ENCODE data around the gene SH3D21. TPM values are rescaled to one million over a fixed set of nuclear protein-coding genes. Genes with fewer than 3 reads are reported as not detected.

SH3D21 gene
- total and polyA plus RNA-seq, 2 of the 8 experiments (the other 6 are each of a cell fraction or from before 2014, with no cell fraction given): 3.4 to 8.6 TPM

DNA sequence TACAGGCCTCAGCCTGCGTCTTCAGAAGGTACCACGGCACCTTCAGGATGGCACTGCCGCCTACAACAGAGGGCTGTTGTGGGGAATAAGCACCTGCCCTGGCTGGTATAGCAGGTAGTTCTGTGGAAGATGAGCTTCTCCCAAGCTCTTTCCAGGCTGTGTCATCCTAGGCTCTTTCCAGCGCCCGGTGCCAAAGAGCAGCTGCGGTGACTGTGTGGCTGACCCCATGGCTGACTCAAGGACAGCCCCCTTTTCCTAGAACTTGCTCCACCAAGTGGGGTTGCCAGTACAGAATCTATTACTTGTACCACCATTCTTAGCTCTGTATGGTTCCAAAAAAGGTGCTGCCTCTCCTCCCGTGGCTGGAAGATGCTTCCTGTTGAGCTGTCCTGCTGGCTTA, 39.2 kb downstream of the SH3D21 start:
- Histone ChIP-seq H2BK5ac (ENCODE audit: low read depth, low read length) (no peak overlapping the region), H3K18ac (ENCODE audit: extremely low read depth, low read length) (no peak overlapping the region), H3K23ac (ENCODE audit: insufficient read length) (no peak overlapping the region), H2AK5ac (ENCODE audit: low read depth, low read length) (no peak overlapping the region), H3K56ac (replicated peaks; ENCODE audit: insufficient read length, low read depth, low read length) (no peak overlapping the region), H3K9me3 (ENCODE audit: insufficient read depth in 2 of 2, low read depth in 1 of 2, low read length in 1 of 2) (no peaks in the 10 kb centered on the region), H3K4me2 (ENCODE audit: insufficient read depth in 1 of 2, low read depth in 2 of 2, low read length in 2 of 2) (no peak overlapping the region), H3K23me2 (ENCODE audit: low read depth, low read length) (no peaks in the 10 kb centered on the region), H3K27ac (ENCODE audit: low read depth, low read length) (no peak overlapping the region), H4K91ac (replicated peaks; ENCODE audit: insufficient read length, low read length) (no peak overlapping the region), H2BK15ac (ENCODE audit: low read length) (no peak overlapping the region), H3K79me2 (ENCODE audit: control insufficient read depth in 1 of 2, insufficient read depth in 2 of 2, low read length in 2 of 2) (no peaks in the 10 kb centered on the region), H3K4me3 (ENCODE audit: extremely low read depth in 1 of 4, insufficient read depth in 2 of 4, low read depth in 3 of 4, low read length in 4 of 4) (no peak overlapping the region), H4K20me1 (replicated peaks in 1 of 2; ENCODE audit: control insufficient read depth in 1 of 2, insufficient read depth in 2 of 2, low read length in 2 of 2) (peaks cover 2 to 3% of the 10 kb centered on the region in 2 experiments), H3K27me3 (replicated peaks in 1 of 4; ENCODE audit: control insufficient read depth in 3 of 4, extremely low read depth in 1 of 4, insufficient read depth in 3 of 4, low read length in 3 of 4) (no peaks in the 10 kb centered on the region), H3K14ac (ENCODE audit: insufficient read length) (no peak overlapping the region), H3K79me1 (ENCODE audit: low read depth, low read length) (no peaks in the 10 kb centered on the region), H2BK20ac (ENCODE audit: low read length) (no peak overlapping the region), H2BK120ac (replicated peaks; ENCODE audit: low read depth, low read length) (no peak overlapping the region), H3K36me3 (ENCODE audit: control insufficient read depth in 2 of 4, insufficient read depth in 4 of 4, low read length in 3 of 4) (peaks cover 4 to 25% (median 8%) of the 10 kb centered on the region in 4 experiments; a peak in 5 of 8 replicates), H3K4me1 (replicated peaks in 1 of 4; ENCODE audit: control insufficient read depth in 3 of 4, insufficient read depth in 4 of 4, low read length in 3 of 4) (no peaks in the 10 kb centered on the region), H3K4ac (replicated peaks; ENCODE audit: insufficient read length, low read depth, low read length) (no peak overlapping the region), H2AFZ (ENCODE audit: low read length) (no peak overlapping the region), H4K8ac (ENCODE audit: extremely low read depth, insufficient read depth, low read length) (no peak overlapping the region), H4K5ac (ENCODE audit: insufficient read length, low read depth, low read length) (no peak overlapping the region), H2BK12ac (ENCODE audit: low read depth, low read length) (no peak overlapping the region), H3K9ac (replicated peaks in 1 of 4; ENCODE audit: extremely low read depth in 1 of 4, low read depth in 3 of 4, low read length in 3 of 4) (no peak overlapping the region)
- CTCF ChIA-PET (ENCODE audit: partially characterized antibody): interaction anchor here (1.1 to 10.0 kb wide), 6 partner anchors 9 to 211 kb away, joined by 3 to 150 read pairs (median 4); no protein-coding TSS in a partner anchor
- TF ChIP-seq BACH1 (IDR thresholded peaks at IDR 0.05; ENCODE audit: low read length): no peak
- TF ChIP-seq SUZ12 (IDR thresholded peaks at IDR 0.05; ENCODE audit: low read length): no peak
- TF ChIP-seq POLR2A (IDR thresholded peaks at IDR 0.05; ENCODE audit: control extremely low read depth in 1 of 2, low read depth in 2 of 2, low read length in 2 of 2): no peak
- no peak for TF ChIP-seq RNF2 (IDR thresholded peaks at IDR 0.05; ENCODE audit: borderline replicate concordance, low read depth, low read length, missing control alignments, poor library complexity, severe bottlenecking)
- TF ChIP-seq, protein P1, sequence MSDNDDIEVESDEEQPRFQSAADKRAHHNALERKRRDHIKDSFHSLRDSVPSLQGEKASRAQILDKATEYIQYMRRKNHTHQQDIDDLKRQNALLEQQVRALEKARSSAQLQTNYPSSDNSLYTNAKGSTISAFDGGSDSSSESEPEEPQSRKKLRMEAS (IDR thresholded peaks at IDR 0.05): no peak
- TF ChIP-seq TBP (IDR thresholded peaks at IDR 0.05; ENCODE audit: low read depth, low read length): no peak
- TF ChIP-seq TCF12 (IDR thresholded peaks at IDR 0.05; ENCODE audit: low read depth, low read length): no peak
- no peak for FAIRE-seq
- POLR2A ChIA-PET (ENCODE audit: partially characterized antibody): interaction anchor here (1.2 to 3.1 kb wide), 3 partner anchors 42 to 56 kb away, joined by 3 to 10 read pairs (median 4); no protein-coding TSS in a partner anchor
- WGBS, 2 experiments (ENCODE audit: extremely low coverage in 1 of 2, insufficient coverage in 1 of 2, insufficient read length in 1 of 2, insufficient replicate concordance in 2 of 2, low coverage in 1 of 2, low lambda C conversion rate in 2 of 2, missing lambda C conversion rate in 1 of 2): 94% methylated on average over 7 of the region's 7 CpGs; no CpG with 5 or more reads in 1 of the 2 experiments
- no peak for DNase-seq (ENCODE audit: low read depth in 1 of 2, low spot score in 2 of 2)
